Glutamatergic neuron (in vitro differentiated cells): Measurements from ENCODE around the gene ALDH16A1. TPM values are rescaled to one million over a fixed set of nuclear protein-coding genes. Genes with fewer than 3 reads are reported as not detected.

Experiments
- DNase-seq: peaks from one replicate; pipeline ENCODE4 v3.0.0; 2022
- H3K27ac Mint-ChIP-seq: one replicate; pipeline ENCODE4 v1.8.0; 2020; ENCODE audit warnings: mild to moderate bottlenecking, mixed read lengths, inconsistent platforms; ENCODE audit not compliant: unreplicated experiment
- H3K27me3 Mint-ChIP-seq: one replicate; pipeline ENCODE4 v1.8.0; 2020; ENCODE audit warnings: mild to moderate bottlenecking, moderate library complexity, mixed read lengths, inconsistent platforms; ENCODE audit not compliant: unreplicated experiment
- H3K36me3 Mint-ChIP-seq: one replicate; pipeline ENCODE4 v1.8.0; 2020; ENCODE audit warnings: mild to moderate bottlenecking, mixed read lengths, inconsistent platforms; ENCODE audit not compliant: unreplicated experiment
- H3K4me1 Mint-ChIP-seq: one replicate; pipeline ENCODE4 v1.8.0; 2020; ENCODE audit warnings: mild to moderate bottlenecking, low read depth, mixed read lengths, inconsistent platforms; ENCODE audit not compliant: unreplicated experiment
- H3K4me3 Mint-ChIP-seq: one replicate; pipeline ENCODE4 v1.8.0; 2020; ENCODE audit warnings: mild to moderate bottlenecking, mixed read lengths, inconsistent platforms; ENCODE audit not compliant: unreplicated experiment
- H3K9me3 Mint-ChIP-seq: one replicate; pipeline ENCODE4 v1.8.0; 2020; ENCODE audit warnings: mild to moderate bottlenecking, moderate library complexity, mixed read lengths, inconsistent platforms; ENCODE audit not compliant: unreplicated experiment
- total RNA-seq: library from RNA; stranded (reverse); fragmentation: NEBNext Ultra II Directional; extraction: Animal tissue kit (Norgen Biotek cat#: 25700); gene quantifications from one replicate; pipeline ENCODE4 v1.2.1, GENCODE V29; 2021; ENCODE audit not compliant: unreplicated experiment
- TF ChIP-seq, protein P1 (sequence below): fragments of 200-600 bp; sonication (generic); IDR thresholded peaks from one replicate; pipeline ENCODE4 v1.5.0; 2021; ENCODE audit not compliant: partially characterized antibody, unreplicated experiment

ALDH16A1 gene
- total RNA-seq, 1 donor from 2014 or later, result 28.6 TPM

DNA sequence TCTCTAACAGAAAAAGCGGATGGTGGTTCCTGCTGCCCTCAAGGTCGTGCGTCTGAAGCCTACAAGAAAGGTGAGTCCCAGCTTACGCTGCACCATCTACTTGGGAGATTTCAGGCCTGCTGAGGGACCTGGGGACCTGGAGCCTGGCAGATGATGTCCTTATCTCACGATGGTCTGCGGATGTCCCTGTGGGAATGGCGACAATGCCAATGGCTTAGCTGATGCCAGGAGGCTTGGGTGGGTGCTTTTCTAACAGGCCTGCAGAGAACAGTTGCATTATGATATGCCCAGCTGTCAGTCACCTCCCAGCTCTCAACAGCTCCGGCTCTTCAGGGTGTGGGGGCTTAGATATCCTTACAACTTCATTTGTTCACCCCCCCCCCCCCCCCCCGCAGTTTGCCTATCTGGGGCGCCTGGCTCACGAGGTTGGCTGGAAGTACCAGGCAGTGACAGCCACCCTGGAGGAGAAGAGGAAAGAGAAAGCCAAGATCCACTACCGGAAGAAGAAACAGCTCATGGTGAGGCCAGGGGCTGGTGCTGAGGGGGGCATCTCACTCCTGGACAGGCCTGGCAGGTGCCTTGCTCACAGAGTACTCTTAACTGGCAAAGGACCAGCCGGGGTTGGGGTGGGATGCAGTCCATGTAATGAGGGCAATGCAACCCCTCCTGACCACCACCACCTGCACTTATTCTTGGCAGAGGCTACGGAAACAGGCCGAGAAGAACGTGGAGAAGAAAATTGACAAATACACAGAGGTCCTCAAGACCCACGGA is 38.2 kb downstream of the ALDH16A1 start:
- Mint-ChIP-seq H3K27ac (no peak overlapping the region), H3K27me3 (peaks cover 15% of the 10 kb centered on the region), H3K9me3 (peaks cover 26% of the 10 kb centered on the region), H3K4me3 (no peak overlapping the region), H3K4me1 (peaks cover 4% of the 10 kb centered on the region), H3K36me3 (peaks cover 5% of the 10 kb centered on the region)
- TF ChIP-seq, protein P1, sequence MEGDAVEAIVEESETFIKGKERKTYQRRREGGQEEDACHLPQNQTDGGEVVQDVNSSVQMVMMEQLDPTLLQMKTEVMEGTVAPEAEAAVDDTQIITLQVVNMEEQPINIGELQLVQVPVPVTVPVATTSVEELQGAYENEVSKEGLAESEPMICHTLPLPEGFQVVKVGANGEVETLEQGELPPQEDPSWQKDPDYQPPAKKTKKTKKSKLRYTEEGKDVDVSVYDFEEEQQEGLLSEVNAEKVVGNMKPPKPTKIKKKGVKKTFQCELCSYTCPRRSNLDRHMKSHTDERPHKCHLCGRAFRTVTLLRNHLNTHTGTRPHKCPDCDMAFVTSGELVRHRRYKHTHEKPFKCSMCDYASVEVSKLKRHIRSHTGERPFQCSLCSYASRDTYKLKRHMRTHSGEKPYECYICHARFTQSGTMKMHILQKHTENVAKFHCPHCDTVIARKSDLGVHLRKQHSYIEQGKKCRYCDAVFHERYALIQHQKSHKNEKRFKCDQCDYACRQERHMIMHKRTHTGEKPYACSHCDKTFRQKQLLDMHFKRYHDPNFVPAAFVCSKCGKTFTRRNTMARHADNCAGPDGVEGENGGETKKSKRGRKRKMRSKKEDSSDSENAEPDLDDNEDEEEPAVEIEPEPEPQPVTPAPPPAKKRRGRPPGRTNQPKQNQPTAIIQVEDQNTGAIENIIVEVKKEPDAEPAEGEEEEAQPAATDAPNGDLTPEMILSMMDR, result no peak
- DNase-seq, result no peak

DNA sequence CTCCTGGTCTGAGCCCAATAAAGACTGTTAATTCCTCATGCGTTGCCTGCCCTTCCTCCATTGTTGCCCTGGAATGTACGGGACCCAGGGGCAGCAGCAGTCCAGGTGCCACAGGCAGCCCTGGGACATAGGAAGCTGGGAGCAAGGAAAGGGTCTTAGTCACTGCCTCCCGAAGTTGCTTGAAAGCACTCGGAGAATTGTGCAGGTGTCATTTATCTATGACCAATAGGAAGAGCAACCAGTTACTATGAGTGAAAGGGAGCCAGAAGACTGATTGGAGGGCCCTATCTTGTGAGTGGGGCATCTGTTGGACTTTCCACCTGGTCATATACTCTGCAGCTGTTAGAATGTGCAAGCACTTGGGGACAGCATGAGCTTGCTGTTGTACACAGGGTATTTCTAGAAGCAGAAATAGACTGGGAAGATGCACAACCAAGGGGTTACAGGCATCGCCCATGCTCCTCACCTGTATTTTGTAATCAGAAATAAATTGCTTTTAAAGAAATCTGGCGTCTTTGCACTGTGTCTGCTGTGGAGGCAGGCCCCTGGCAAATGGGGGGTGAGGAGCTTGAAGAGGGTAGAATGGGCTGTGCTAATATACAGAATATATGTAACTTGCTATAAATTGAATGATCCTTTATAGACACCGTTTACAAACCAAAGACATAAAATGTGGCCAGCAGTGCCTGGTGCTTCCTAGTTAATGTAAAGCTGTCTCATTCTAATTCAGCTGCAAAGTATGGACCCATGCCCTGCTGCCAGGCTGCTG is 39.0 kb downstream of the ALDH16A1 start:
- Mint-ChIP-seq H3K36me3 (peaks cover 5% of the 10 kb centered on the region), H3K27ac (no peak overlapping the region), H3K27me3 (peaks cover 18% of the 10 kb centered on the region), H3K4me3 (no peak overlapping the region), H3K4me1 (peaks cover 4% of the 10 kb centered on the region), H3K9me3 (peaks cover 29% of the 10 kb centered on the region)
- DNase-seq, result no peak
- TF ChIP-seq, protein P1, result no peak

DNA sequence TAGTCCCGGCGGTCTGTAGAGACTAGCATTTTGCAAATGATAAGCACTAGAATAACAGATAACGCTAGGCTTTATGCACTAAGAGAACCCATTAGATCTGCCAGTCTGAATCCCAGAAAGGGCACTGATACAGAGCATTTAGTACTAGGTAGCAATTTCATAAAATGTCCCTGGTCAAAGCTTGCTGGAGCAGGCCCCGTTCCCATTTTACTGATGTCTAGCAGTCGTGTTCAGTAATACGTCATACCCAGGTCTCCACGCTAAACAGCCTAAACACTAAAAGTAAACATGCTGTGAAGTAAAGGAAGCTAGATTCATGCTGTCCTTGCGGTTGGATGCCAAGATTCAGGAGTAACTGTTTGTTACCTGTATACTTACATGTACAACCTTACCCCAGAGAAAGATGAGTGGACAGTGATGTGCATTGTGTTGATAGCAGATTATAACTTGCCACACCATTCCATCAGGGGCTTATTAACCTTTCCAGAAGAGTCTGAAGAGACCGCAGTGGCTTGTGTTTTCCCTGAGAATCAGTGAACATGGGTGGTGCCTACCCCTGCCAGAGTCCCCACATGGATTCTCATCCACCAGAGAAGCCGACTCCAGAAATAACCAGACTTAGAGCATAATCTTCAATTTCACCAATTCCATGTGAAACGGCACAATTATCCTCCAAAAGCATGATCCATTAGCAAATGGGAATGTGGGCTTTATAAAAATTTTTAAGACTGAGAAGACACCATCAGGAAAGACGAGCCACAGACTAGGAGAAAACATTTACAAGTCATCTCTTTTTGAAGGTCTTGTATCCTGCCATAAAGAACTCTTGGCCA is 39.8 kb downstream of the ALDH16A1 start:
- DNase-seq, result no peak
- Mint-ChIP-seq H3K36me3 (peaks cover 5% of the 10 kb centered on the region), H3K9me3 (peaks cover 22% of the 10 kb centered on the region), H3K4me3 (no peak overlapping the region), H3K27ac (no peak overlapping the region), H3K27me3 (peaks cover 13% of the 10 kb centered on the region), H3K4me1 (peaks cover 9% of the 10 kb centered on the region)
- TF ChIP-seq, protein P1, result no peak

DNA sequence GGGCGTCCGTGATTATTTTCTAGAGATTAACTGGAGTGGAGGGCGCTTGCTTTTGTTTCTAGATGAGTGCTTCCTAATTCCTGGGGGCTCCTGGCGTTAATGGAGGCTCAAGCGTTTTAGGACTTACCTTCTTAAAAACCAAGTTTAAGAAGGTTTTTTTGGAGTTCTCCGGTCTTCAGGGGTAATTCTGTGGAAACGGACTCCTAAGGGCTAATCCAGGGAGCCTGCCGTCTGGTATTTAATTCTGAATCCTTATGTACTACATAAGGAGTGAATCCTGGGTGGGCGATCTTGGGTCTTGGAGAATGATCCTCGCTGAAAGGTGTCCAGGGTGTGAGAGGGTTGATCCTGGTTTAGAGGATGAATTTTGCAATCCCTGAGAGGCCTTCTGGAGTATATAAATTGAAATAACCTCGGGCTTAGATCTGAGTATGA is 43.6 kb downstream of the ALDH16A1 start:
- Mint-ChIP-seq H3K9me3 (peaks cover 13% of the 10 kb centered on the region), H3K27me3 (peaks cover 11% of the 10 kb centered on the region), H3K27ac (peak overlapping the region; percentile 94), H3K36me3 (peaks cover 5% of the 10 kb centered on the region), H3K4me3 (peak overlapping the region; percentile 95), H3K4me1 (peaks cover 12% of the 10 kb centered on the region)
- no peak for DNase-seq
- TF ChIP-seq, protein P1, result no peak
